Subcutaneous abdominal adipose tissue (tissue), 5 donors: ENCODE measurements around the gene LACTB.
"Not testable (repeated sequence)": the region's sequence is repeated elsewhere in the genome, so short reads cannot be mapped to it uniquely, and the experiment has no call there.

ENCODE experiments used
- H3K27ac ChIP-seq: one replicate; pipeline ENCODE4 v1.7.0; 2013; ENCODE audit warnings: low read depth, mild to moderate bottlenecking, inconsistent platforms, low read length, moderate library complexity
- H3K27me3 ChIP-seq, 5 donors: one replicate each; pipeline ENCODE4 v1.7.0; 2013; ENCODE audit warnings: low read length in 5 of 5, inconsistent platforms in 1 of 5; ENCODE audit not compliant: control insufficient read depth in 5 of 5, insufficient read depth in 4 of 5
- H3K36me3 ChIP-seq, 5 donors: one replicate each; pipeline ENCODE4 v1.7.0; 2013; ENCODE audit warnings: low read length in 5 of 5; ENCODE audit not compliant: control insufficient read depth in 5 of 5, insufficient read depth in 5 of 5
- H3K4me1 ChIP-seq, 5 donors: one replicate each; pipeline ENCODE4 v1.7.0; 2013; ENCODE audit warnings: low read length in 5 of 5, mild to moderate bottlenecking in 3 of 5, moderate library complexity in 1 of 5; ENCODE audit not compliant: control insufficient read depth in 5 of 5, insufficient read depth in 5 of 5
- H3K4me3 ChIP-seq, 5 donors: one replicate each; pipeline ENCODE4 v1.7.0; 2013; ENCODE audit warnings: low read length in 5 of 5, low read depth in 1 of 5
- H3K9ac ChIP-seq, 5 donors: one replicate each; pipeline ENCODE4 v1.7.0; 2013; ENCODE audit warnings: low read length in 5 of 5, mild to moderate bottlenecking in 4 of 5, moderate library complexity in 3 of 5
- H3K9me3 ChIP-seq, 5 donors: one replicate each; pipeline ENCODE4 v1.7.0; 2013; ENCODE audit warnings: low read length in 5 of 5; ENCODE audit not compliant: control insufficient read depth in 5 of 5
- donor health status: healthy.
- donor health status: healthy.
- donor health status: healthy.
- donor health status: healthy.
- donor health status: healthy.

The LACTB gene

GRCh38 chr15:63089260-63090043, 32.2 kb upstream of the LACTB start:
- no peak overlapping the region for H3K9ac ChIP-seq
- H3K4me1 ChIP-seq = peaks cover 8 to 20% (median 12%) of the 10 kb centered on the region in 5 donors
- H3K4me3 ChIP-seq = no peak overlapping the region
- no peaks in the 10 kb centered on the region for H3K27me3 ChIP-seq
- H3K36me3 ChIP-seq = no peaks in the 10 kb centered on the region
- no peaks in the 10 kb centered on the region for H3K9me3 ChIP-seq
- no peak overlapping the region for H3K27ac ChIP-seq

- H3K9me3 ChIP-seq = no peaks in the 10 kb centered on the region
- H3K27ac ChIP-seq = no peak overlapping the region
- H3K36me3 ChIP-seq = no peaks in the 10 kb centered on the region
- no peak overlapping the region for H3K4me3 ChIP-seq
- H3K9ac ChIP-seq = no peak overlapping the region
- no peaks in the 10 kb centered on the region for H3K27me3 ChIP-seq
- H3K4me1 ChIP-seq = peaks cover 8 to 20% (median 12%) of the 10 kb centered on the region in 5 donors
Measured at GRCh38 chr15:63090472-63090871, 31.2 kb upstream of the LACTB start.

- Histone ChIP-seq H3K9ac (no peak overlapping the region), H3K27me3 (no peaks in the 10 kb centered on the region), H3K4me3 (no peak overlapping the region), H3K27ac (no peak overlapping the region), H3K9me3 (no peaks in the 10 kb centered on the region), H3K36me3 (no peaks in the 10 kb centered on the region), H3K4me1 (peaks cover 8 to 20% (median 12%) of the 10 kb centered on the region in 5 donors)
Measured at GRCh38 chr15:63090887-63091286, 30.8 kb upstream of the LACTB start.

GRCh38 chr15:63091679-63092446, 29.8 kb upstream of the LACTB start:
- H3K9ac ChIP-seq = no peak overlapping the region
- no peaks in the 10 kb centered on the region for H3K36me3 ChIP-seq
- H3K27ac ChIP-seq = no peak overlapping the region
- H3K27me3 ChIP-seq = no peaks in the 10 kb centered on the region
- H3K9me3 ChIP-seq = no peaks in the 10 kb centered on the region
- H3K4me1 ChIP-seq = peaks cover 8 to 18% (median 12%) of the 10 kb centered on the region in 5 donors
- H3K4me3 ChIP-seq = no peak overlapping the region

- Histone ChIP-seq H3K36me3 (no peaks in the 10 kb centered on the region), H3K4me1 (peaks cover 8 to 17% (median 10%) of the 10 kb centered on the region in 5 donors), H3K4me3 (no peak overlapping the region), H3K27ac (no peak overlapping the region), H3K9ac (no peak overlapping the region), H3K9me3 (no peaks in the 10 kb centered on the region), H3K27me3 (no peaks in the 10 kb centered on the region)
Measured at GRCh38 chr15:63093486-63094205, 28.0 kb upstream of the LACTB start.

GRCh38 chr15:63094495-63094931, 27.1 kb upstream of the LACTB start:
- H3K9ac ChIP-seq = no peak overlapping the region
- peaks cover 0 to 8% (median 2%) of the 10 kb centered on the region in 5 donors for H3K4me1 ChIP-seq
- no peaks in the 10 kb centered on the region for H3K9me3 ChIP-seq
- H3K4me3 ChIP-seq = no peak overlapping the region
- H3K36me3 ChIP-seq = no peaks in the 10 kb centered on the region
- H3K27me3 ChIP-seq = no peaks in the 10 kb centered on the region
- no peak overlapping the region for H3K27ac ChIP-seq

- no peaks in the 10 kb centered on the region for H3K9me3 ChIP-seq
- H3K27ac ChIP-seq = no peak overlapping the region
- no peak overlapping the region for H3K9ac ChIP-seq
- peaks cover 0 to 5% (median 0%) of the 10 kb centered on the region in 5 donors for H3K4me1 ChIP-seq
- H3K27me3 ChIP-seq = no peaks in the 10 kb centered on the region
- H3K4me3 ChIP-seq = no peak overlapping the region
- no peaks in the 10 kb centered on the region for H3K36me3 ChIP-seq
Measured at GRCh38 chr15:63096178-63096577, 25.5 kb upstream of the LACTB start.

GRCh38 chr15:63098901-63099300, 22.8 kb upstream of the LACTB start:
- not testable (repeated sequence) for H3K27me3 ChIP-seq, H3K4me3 ChIP-seq, H3K36me3 ChIP-seq, H3K4me1 ChIP-seq, H3K9ac ChIP-seq, H3K27ac ChIP-seq, H3K9me3 ChIP-seq

GRCh38 chr15:63099581-63099980, 22.1 kb upstream of the LACTB start:
- not testable (repeated sequence) for H3K4me3 ChIP-seq, H3K27ac ChIP-seq, H3K27me3 ChIP-seq, H3K9me3 ChIP-seq, H3K4me1 ChIP-seq, H3K9ac ChIP-seq, H3K36me3 ChIP-seq

- H3K27ac ChIP-seq = no peak overlapping the region
- no peaks in the 10 kb centered on the region for H3K27me3 ChIP-seq
- H3K36me3 ChIP-seq = no peaks in the 10 kb centered on the region
- H3K9ac ChIP-seq = no peak overlapping the region
- peaks cover 0 to 8% (median 0%) of the 10 kb centered on the region in 5 donors for H3K4me1 ChIP-seq
- no peaks in the 10 kb centered on the region for H3K9me3 ChIP-seq
- H3K4me3 ChIP-seq = no peak overlapping the region
Measured at GRCh38 chr15:63103416-63103815, 18.2 kb upstream of the LACTB start.
